B cell (primary cell): ENCODE measurements around the gene NIN. TPM values are rescaled to one million over a fixed set of nuclear protein-coding genes. Genes with fewer than 3 reads are reported as not detected.

Experiments used
- ATAC-seq: fragments of 200-7000 bp; cut with Tn5 transposase; one replicate; pipeline ENCODE4 v1.10.0; 2021; ENCODE audit warnings: low read depth, mild to moderate bottlenecking, moderate number of reproducible peaks, moderate library complexity
- CTCF ChIA-PET: fragments of 350-600 bp; sonication (Branson Sonifier 250); formaldehyde crosslinking; loops from one replicate; lab custom pipeline; 2021; ENCODE audit warnings: antibody characterized with exemption, inconsistent platforms; lab: Charles Lee
- POLR2A ChIA-PET: fragments of 350-600 bp; sonication (Branson Sonifier 250); formaldehyde crosslinking; loops from one replicate; lab custom pipeline; 2021; ENCODE audit warnings: antibody characterized with exemption; lab: Charles Lee
- DNase-seq: peaks from one replicate; pipeline ENCODE4 v3.0.0; 2013
- H2AFZ ChIP-seq: 2 replicates; pipeline ENCODE4 v1.6.1; 2012; ENCODE audit warnings: mild to moderate bottlenecking, low read depth, low read length; ENCODE audit not compliant: insufficient read depth, poor library complexity, severe bottlenecking
- H3K27ac ChIP-seq, 2 donors: 1 replicate in 1 of 2; 2 replicates in 1 of 2; pipeline ENCODE4 v1.5.1; 2012 to 2013; ENCODE audit warnings: low read length in 2 of 2, mild to moderate bottlenecking in 2 of 2, moderate library complexity in 1 of 2
- H3K27me3 ChIP-seq, 4 experiments: fragments of 200-600 bp in 1 of 4; sonication (generic) in 1 of 4; replicated peaks in 1 of 4; 1 replicate in 2 of 4; 2 replicates in 2 of 4; pipeline versions ENCODE4 v1.6.1 to v1.7.0; 2013 to 2016; ENCODE audit warnings: low read length in 3 of 4, mild to moderate bottlenecking in 2 of 4, mixed read lengths in 1 of 4, moderate library complexity in 1 of 4; ENCODE audit not compliant: insufficient read depth in 4 of 4, control insufficient read depth in 3 of 4; ENCODE audit errors: control extremely low read depth in 1 of 4
- H3K36me3 ChIP-seq, 2 experiments: replicated peaks in 1 of 2; 1 replicate in 1 of 2; 2 replicates in 1 of 2; pipeline versions ENCODE4 v1.6.1 to v1.7.1; 2013; ENCODE audit warnings: low read length in 1 of 2; ENCODE audit not compliant: insufficient read depth in 2 of 2, control insufficient read depth in 1 of 2; ENCODE audit errors: control extremely low read depth in 1 of 2, extremely low read depth in 1 of 2
- H3K4me1 ChIP-seq, 2 donors: fragments of 200-600 bp in 1 of 2; sonication (generic) in 1 of 2; 1 replicate in 1 of 2; 2 replicates in 1 of 2; pipeline versions ENCODE4 v1.5.1 to v1.6.1; 2013 to 2017; ENCODE audit warnings: low read length in 2 of 2; ENCODE audit not compliant: control insufficient read depth in 2 of 2, insufficient read depth in 2 of 2
- H3K4me2 ChIP-seq: replicated peaks from 2 replicates; pipeline ENCODE3; 2012; ENCODE audit warnings: mild to moderate bottlenecking, low read depth, low read length; ENCODE audit not compliant: poor library complexity, severe bottlenecking
- H3K4me3 ChIP-seq, 5 experiments: fragments of 200-600 bp in 1 of 5; sonication (generic) in 1 of 5; 1 replicate in 3 of 5; 2 replicates in 2 of 5; pipeline versions ENCODE4 v1.5.1 to v1.7.0; 2011 to 2016; ENCODE audit warnings: low read length in 4 of 5, mild to moderate bottlenecking in 4 of 5, low read depth in 2 of 5, control low read depth in 1 of 5, moderate library complexity in 1 of 5; ENCODE audit not compliant: insufficient read depth in 1 of 5; ENCODE audit errors: control extremely low read depth in 1 of 5, extremely low read depth in 1 of 5
- H3K79me2 ChIP-seq: fragments of 200-600 bp; sonication (generic); one replicate; pipeline ENCODE4 v1.6.0; 2016; ENCODE audit warnings: low read length; ENCODE audit not compliant: control insufficient read depth, insufficient read depth
- H3K9ac ChIP-seq: fragments of 200-600 bp; sonication (generic); 2 replicates; pipeline ENCODE4 v1.6.1; 2017; ENCODE audit warnings: mild to moderate bottlenecking, low read length, moderate library complexity
- H3K9me3 ChIP-seq, 3 donors: one replicate each; pipeline versions ENCODE4 v1.6.1 to v1.7.1; 2013; ENCODE audit warnings: low read length in 2 of 3; ENCODE audit not compliant: control insufficient read depth in 2 of 3, insufficient read depth in 1 of 3; ENCODE audit errors: control extremely low read depth in 1 of 3
- H4K20me1 ChIP-seq: 2 replicates; pipeline ENCODE4 v1.6.0; 2012; ENCODE audit warnings: mild to moderate bottlenecking, low read length; ENCODE audit not compliant: insufficient read depth, control insufficient read depth, poor library complexity, severe bottlenecking
- H3K27ac Mint-ChIP-seq: one replicate; pipeline ENCODE4 v1.8.0; 2021; ENCODE audit warnings: mixed read lengths
- H3K27me3 Mint-ChIP-seq: one replicate; pipeline ENCODE4 v1.8.0; 2021; ENCODE audit warnings: mixed read lengths
- H3K4me1 Mint-ChIP-seq: one replicate; pipeline ENCODE4 v1.8.0; 2021; ENCODE audit warnings: mixed read lengths
- H3K4me3 Mint-ChIP-seq: one replicate; pipeline ENCODE4 v1.8.0; 2021; ENCODE audit warnings: mixed read lengths
- H3K9me3 Mint-ChIP-seq: one replicate; pipeline ENCODE4 v1.8.0; 2022; ENCODE audit warnings: mixed read lengths; ENCODE audit not compliant: insufficient read depth
- EZH2 ChIP-seq: IDR thresholded peaks from 2 replicates; pipeline ENCODE4 v1.6.1; 2012; ENCODE audit warnings: borderline replicate concordance, low read depth, mild to moderate bottlenecking, moderate library complexity, low read length; ENCODE audit not compliant: insufficient read depth, poor library complexity, severe bottlenecking
- WGBS: methylation state at CpG from one replicate; pipeline ENCODE4 v1.1.5; 2013; ENCODE audit warnings: missing lambda C conversion rate; ENCODE audit not compliant: insufficient coverage; 5-methylcytosine and 5-hydroxymethylcytosine counted together
- intact Hi-C: fragments of 100-400 bp; cut with micrococcal nuclease; formaldehyde crosslinking; loops from one replicate; pipeline ENCODE4 v1.10.0; 2022
- polyA plus RNA-seq: library from polyadenylated mRNA; depleted of rRNA; stranded (reverse); fragments of >200 nt; gene quantifications from 2 replicates; pipeline ENCODE4 v1.2.3, GENCODE V29; 2012
- total RNA-seq, 2 donors: library from RNA; stranded (reverse); fragments of 120-200 nt in 1 of 2; gene quantifications; 1 replicate in 1 of 2; 2 replicates in 1 of 2; pipeline versions ENCODE4 v1.2.3 to v1.2.4, GENCODE V29; 2013 to 2022
- TF ChIP-seq, protein P1 (sequence below): fragments of 200-600 bp; IDR thresholded peaks from one replicate; pipeline ENCODE4 v1.8.0; 2022; ENCODE audit warnings: antibody characterized with exemption, mild to moderate bottlenecking

NIN gene
- total and polyA plus RNA-seq, 2 donors (not counting 1 experiment from before 2014, with no cell fraction given) = 25.4 to 219 TPM

GRCh38 chr14:50756300-50756699, 74.7 kb downstream of the NIN start:
- WGBS = 0% methylated on average over 3 of the region's 8 CpGs
- Histone ChIP-seq H3K4me2 (peak overlapping the region; percentile 45), H3K36me3 (peaks cover 15 to 80% of the 10 kb centered on the region in 2 experiments), H3K4me3 (no peak overlapping the region), H3K79me2 (peaks cover 17% of the 10 kb centered on the region), H3K27ac (peak overlapping the region; percentile 92 to 93), H3K9me3 (no peaks in the 10 kb centered on the region), H4K20me1 (no peaks in the 10 kb centered on the region), H3K27me3 (no peaks in the 10 kb centered on the region), H3K9ac (no peak overlapping the region), H2AFZ (peak overlapping the region; percentile 43), H3K4me1 (peaks cover 15 to 21% of the 10 kb centered on the region in 2 donors)
- ATAC-seq (peak; percentile 93), DNase-seq (peak; percentile 95)
- H3K9me3 Mint-ChIP-seq = no peaks in the 10 kb centered on the region
- H3K27me3 Mint-ChIP-seq = no peaks in the 10 kb centered on the region
- H3K4me1 Mint-ChIP-seq = peaks cover 4% of the 10 kb centered on the region
- POLR2A ChIA-PET = interaction anchor here (1.3 to 1.9 kb wide), 2 partner anchors 66 to 104 kb away, joined by 5 read pairs; no protein-coding TSS in a partner anchor
- CTCF ChIA-PET = interaction anchor here (0.5 to 3.2 kb wide), 9 partner anchors 9 to 136 kb away, joined by 3 to 34 read pairs (median 5); no protein-coding TSS in a partner anchor
- no peak for TF ChIP-seq EZH2
- TF ChIP-seq, protein P1, sequence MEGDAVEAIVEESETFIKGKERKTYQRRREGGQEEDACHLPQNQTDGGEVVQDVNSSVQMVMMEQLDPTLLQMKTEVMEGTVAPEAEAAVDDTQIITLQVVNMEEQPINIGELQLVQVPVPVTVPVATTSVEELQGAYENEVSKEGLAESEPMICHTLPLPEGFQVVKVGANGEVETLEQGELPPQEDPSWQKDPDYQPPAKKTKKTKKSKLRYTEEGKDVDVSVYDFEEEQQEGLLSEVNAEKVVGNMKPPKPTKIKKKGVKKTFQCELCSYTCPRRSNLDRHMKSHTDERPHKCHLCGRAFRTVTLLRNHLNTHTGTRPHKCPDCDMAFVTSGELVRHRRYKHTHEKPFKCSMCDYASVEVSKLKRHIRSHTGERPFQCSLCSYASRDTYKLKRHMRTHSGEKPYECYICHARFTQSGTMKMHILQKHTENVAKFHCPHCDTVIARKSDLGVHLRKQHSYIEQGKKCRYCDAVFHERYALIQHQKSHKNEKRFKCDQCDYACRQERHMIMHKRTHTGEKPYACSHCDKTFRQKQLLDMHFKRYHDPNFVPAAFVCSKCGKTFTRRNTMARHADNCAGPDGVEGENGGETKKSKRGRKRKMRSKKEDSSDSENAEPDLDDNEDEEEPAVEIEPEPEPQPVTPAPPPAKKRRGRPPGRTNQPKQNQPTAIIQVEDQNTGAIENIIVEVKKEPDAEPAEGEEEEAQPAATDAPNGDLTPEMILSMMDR = no peak
- intact Hi-C loops = loop anchor here (2.0 to 5.0 kb wide), 3 partner anchors 23 to 75 kb away; partner anchors contain the start of gene NIN
- H3K4me3 Mint-ChIP-seq = no peak overlapping the region
- H3K27ac Mint-ChIP-seq = no peak overlapping the region

DNA sequence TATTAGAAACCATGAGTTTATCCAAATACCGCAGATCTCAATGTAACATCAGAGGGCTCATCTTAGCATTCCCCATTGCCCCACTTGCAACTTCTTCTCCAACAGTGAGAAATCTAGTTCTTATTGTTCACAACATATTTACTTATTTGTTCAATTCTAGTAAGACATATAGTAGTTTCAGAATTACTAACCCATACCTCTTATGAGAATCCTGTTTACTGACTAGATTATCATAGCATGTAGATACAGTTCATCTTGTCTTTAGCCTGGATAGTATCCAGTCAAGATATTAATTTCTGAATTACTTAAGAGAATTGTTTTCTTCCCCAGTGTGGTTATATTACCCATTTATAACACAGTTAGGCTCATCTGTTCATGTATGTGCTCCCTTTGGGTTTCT, 80.6 kb downstream of the NIN start:
- WGBS = no CpG with 5 or more reads among the region's 1 CpG
- Histone ChIP-seq H3K4me3 (no peak overlapping the region), H3K4me2 (no peak overlapping the region), H2AFZ (no peak overlapping the region), H3K27me3 (no peaks in the 10 kb centered on the region), H3K9ac (no peak overlapping the region), H3K79me2 (peaks cover 30% of the 10 kb centered on the region), H3K36me3 (peaks cover 30 to 87% of the 10 kb centered on the region in 2 experiments), H3K4me1 (no peaks in the 10 kb centered on the region), H3K9me3 (no peaks in the 10 kb centered on the region), H3K27ac (peak overlapping the region in 1 of 2 donors; percentile 22), H4K20me1 (peaks cover 5% of the 10 kb centered on the region)
- Mint-ChIP-seq H3K9me3 (no peaks in the 10 kb centered on the region), H3K27me3 (no peaks in the 10 kb centered on the region), H3K4me3 (no peak overlapping the region), H3K27ac (no peak overlapping the region), H3K4me1 (peaks cover 3% of the 10 kb centered on the region)
- TF ChIP-seq, protein P1 = no peak
- TF ChIP-seq EZH2 = no peak
- DNase-seq (no peak), ATAC-seq (no peak)
- ChIA-PET POLR2A (no interaction called here), CTCF (interaction anchor here (0.5 to 0.7 kb wide), 2 partner anchors 23 to 110 kb away, joined by 3 read pairs; no protein-coding TSS in a partner anchor)
- intact Hi-C loops = no loop called here
